Ascending aorta (tissue), 2 donors: Measurements from ENCODE around the gene LAMA5. TPM values are rescaled to one million over a fixed set of nuclear protein-coding genes. Genes with fewer than 3 reads are reported as not detected.

Experiments
- DNase-seq, 2 donors: peaks; one replicate each; pipeline ENCODE4 v3.0.0-alpha.2; 2019; ENCODE audit warnings: low spot score in 2 of 2
- H3K27ac ChIP-seq, 2 donors: fragments of 200-600 bp; sonication (generic); one replicate each; pipeline ENCODE4 v1.5.1; 2016 to 2017; ENCODE audit warnings: mild to moderate bottlenecking in 1 of 2
- H3K27me3 ChIP-seq: fragments of 200-600 bp; sonication (generic); one replicate; pipeline ENCODE4 v1.5.1; 2017
- H3K36me3 ChIP-seq, 2 donors: fragments of 200-600 bp; sonication (generic); one replicate each; pipeline ENCODE4 v1.5.1; 2016
- H3K4me1 ChIP-seq, 2 donors: fragments of 200-600 bp; sonication (generic); one replicate each; pipeline ENCODE4 v1.5.1; 2016 to 2017; ENCODE audit warnings: mild to moderate bottlenecking in 1 of 2
- H3K4me3 ChIP-seq, 2 donors: fragments of 200-600 bp; sonication (generic); one replicate each; pipeline ENCODE4 v1.5.1; 2016 to 2017; ENCODE audit warnings: mild to moderate bottlenecking in 1 of 2
- H3K9me3 ChIP-seq, 2 donors: fragments of 200-600 bp; sonication (generic); one replicate each; pipeline ENCODE4 v1.5.1; 2016
- intact Hi-C: fragments of 100-400 bp; cut with DNase I; formaldehyde crosslinking; loops from one replicate; pipeline ENCODE4 v1.15.1; 2023
- total RNA-seq: library from RNA; depleted of rRNA; stranded (reverse); fragments of >200 nt; gene quantifications from one replicate; pipeline ENCODE4 v1.1.0, GENCODE V29; 2016
- TF ChIP-seq, protein P1 (sequence below), 3 experiments: fragments of 200-600 bp in 2 of 3; fragments of 450-650 bp in 1 of 3; sonication (generic) in 2 of 3; IDR thresholded peaks; one replicate each; pipeline ENCODE4 v1.5.1; 2016 to 2019; ENCODE audit warnings: antibody characterized with exemption in 3 of 3, mild to moderate bottlenecking in 1 of 3, moderate library complexity in 1 of 3

Gene LAMA5
- total RNA-seq, 1 donor from 2014 or later: 469 TPM

DNA sequence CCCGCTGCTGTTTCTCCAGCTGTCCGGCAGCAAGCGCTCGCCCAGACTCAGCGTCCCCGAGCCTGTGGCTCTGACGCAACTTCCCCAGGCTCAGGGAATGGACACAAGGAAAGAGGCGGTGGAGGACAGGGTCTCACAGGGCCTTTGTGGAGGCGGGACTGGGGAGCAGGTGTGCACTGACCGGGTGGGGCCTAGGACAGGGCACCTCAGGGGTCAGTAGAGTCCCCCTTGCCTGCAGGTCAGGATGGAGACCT is 20.0 kb downstream of the LAMA5 start:
- Histone ChIP-seq H3K9me3 (no peaks in the 10 kb centered on the region), H3K4me3 (no peak overlapping the region), H3K27ac (no peak overlapping the region), H3K27me3 (no peaks in the 10 kb centered on the region), H3K4me1 (peaks cover under 1 to 1% of the 10 kb centered on the region in 2 donors), H3K36me3 (peaks cover 54 to 76% of the 10 kb centered on the region in 2 donors)
- TF ChIP-seq, protein P1, sequence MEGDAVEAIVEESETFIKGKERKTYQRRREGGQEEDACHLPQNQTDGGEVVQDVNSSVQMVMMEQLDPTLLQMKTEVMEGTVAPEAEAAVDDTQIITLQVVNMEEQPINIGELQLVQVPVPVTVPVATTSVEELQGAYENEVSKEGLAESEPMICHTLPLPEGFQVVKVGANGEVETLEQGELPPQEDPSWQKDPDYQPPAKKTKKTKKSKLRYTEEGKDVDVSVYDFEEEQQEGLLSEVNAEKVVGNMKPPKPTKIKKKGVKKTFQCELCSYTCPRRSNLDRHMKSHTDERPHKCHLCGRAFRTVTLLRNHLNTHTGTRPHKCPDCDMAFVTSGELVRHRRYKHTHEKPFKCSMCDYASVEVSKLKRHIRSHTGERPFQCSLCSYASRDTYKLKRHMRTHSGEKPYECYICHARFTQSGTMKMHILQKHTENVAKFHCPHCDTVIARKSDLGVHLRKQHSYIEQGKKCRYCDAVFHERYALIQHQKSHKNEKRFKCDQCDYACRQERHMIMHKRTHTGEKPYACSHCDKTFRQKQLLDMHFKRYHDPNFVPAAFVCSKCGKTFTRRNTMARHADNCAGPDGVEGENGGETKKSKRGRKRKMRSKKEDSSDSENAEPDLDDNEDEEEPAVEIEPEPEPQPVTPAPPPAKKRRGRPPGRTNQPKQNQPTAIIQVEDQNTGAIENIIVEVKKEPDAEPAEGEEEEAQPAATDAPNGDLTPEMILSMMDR (IDR thresholded peaks at IDR 0.05): no peak
- intact Hi-C loops: no loop called here
- no peak for DNase-seq

DNA sequence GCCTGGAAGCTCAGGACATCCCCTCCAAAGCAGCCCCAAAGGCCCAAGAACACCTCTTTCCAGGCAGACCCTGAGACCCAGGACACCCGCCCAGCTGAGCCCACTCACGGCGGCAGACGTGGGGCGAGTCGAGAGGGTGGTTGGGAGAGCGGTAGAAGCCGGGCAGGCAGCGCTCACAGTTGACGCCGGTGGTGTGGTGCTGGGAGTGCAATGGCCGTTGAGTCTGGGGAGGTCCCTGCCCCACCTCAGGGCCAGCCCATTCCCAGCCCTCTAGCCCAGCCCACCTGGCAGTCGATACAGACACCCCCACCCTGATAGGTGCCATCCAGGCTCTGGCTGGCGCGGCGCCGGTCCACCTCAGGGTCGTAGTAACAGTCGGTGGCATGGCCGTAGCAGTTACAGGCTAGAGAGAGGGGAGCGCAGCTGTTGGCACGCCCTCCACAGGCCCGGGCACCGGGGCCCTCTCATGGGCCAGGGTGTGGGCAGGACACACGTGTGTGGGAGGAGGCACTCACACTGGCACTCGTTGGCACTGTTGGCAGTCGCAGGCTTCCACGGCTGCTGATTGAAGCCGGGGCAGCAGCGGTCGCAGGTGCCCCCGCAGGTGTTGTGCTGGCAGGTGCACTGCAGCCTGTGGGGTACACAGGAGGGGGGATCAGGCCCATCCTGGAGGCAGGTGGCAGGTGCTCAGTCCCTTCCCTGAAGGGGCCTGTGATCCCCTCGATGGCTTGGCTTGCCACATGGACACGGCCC is 20.5 kb downstream of the LAMA5 start:
- Histone ChIP-seq H3K27me3 (no peaks in the 10 kb centered on the region), H3K36me3 (peaks cover 49 to 71% of the 10 kb centered on the region in 2 donors), H3K27ac (no peak overlapping the region), H3K4me1 (no peaks in the 10 kb centered on the region), H3K9me3 (no peaks in the 10 kb centered on the region), H3K4me3 (no peak overlapping the region)
- DNase-seq: no peak
- intact Hi-C loops: no loop called here
- TF ChIP-seq, protein P1 (IDR thresholded peaks at IDR 0.05): no peak

DNA sequence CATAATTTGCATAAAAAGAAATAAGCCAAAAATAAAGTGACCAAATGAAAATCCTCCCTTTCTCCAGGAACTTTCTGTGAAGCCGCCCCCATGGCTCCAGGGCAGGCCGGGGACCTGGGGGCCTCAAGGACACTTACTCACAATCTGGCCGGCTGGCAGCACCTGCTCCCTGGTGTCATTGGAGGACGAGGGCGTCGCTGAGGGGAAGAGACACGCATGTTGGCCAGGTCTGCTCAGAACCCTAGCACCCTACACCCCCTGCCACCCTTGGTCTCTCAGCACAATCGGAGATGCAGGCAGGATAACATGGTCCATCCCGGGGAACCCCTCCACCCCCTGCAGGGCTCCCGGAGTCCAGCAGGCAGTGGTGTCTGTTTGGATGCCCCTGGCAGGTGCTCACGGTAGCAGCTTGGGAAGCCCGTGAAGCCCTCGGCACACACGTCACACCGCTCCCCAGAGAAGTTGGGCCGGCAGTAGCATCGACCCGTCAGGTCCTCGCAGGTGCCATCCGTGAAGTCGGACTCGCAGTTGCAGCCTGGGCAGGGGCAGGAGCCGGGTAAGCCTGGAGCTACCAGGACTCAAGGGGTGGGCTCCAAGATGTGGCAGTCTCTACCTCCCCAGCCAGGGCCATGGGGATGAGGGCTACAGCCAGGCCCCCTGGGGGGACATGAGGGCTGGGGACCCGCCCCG is 21.3 kb downstream of the LAMA5 start:
- Histone ChIP-seq H3K36me3 (peaks cover 42 to 70% of the 10 kb centered on the region in 2 donors), H3K4me3 (no peak overlapping the region), H3K4me1 (no peaks in the 10 kb centered on the region), H3K27ac (no peak overlapping the region), H3K27me3 (no peaks in the 10 kb centered on the region), H3K9me3 (no peaks in the 10 kb centered on the region)
- DNase-seq: no peak
- intact Hi-C loops: no loop called here
- TF ChIP-seq, protein P1 (IDR thresholded peaks at IDR 0.05): no peak

DNA sequence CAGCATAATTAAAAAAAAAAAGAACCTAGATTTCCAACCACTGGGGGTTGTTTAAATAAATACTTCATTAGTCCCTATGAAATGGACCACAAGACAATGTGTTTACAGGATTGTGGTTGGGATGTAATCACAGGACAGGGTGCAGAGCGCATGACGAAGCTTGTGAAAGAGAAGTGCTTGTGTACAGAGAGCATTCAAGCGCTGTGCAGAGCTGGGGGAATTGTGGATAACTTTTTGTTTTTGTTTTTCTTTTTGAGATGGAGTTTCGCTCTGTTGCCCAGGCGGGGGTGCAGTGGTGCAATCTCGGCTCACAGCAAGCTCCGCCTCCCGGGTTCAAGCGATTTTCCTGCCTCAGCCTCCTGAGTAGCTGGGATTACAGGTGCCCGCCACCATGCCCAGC is 22.3 kb downstream of the LAMA5 start:
- no peak overlapping the region for H3K27ac ChIP-seq
- H3K27me3 ChIP-seq: no peaks in the 10 kb centered on the region
- no peak overlapping the region for H3K4me3 ChIP-seq
- H3K4me1 ChIP-seq: no peaks in the 10 kb centered on the region
- TF ChIP-seq, protein P1 (IDR thresholded peaks at IDR 0.05): no peak
- intact Hi-C loops: no loop called here
- no peak for DNase-seq
- H3K36me3 ChIP-seq: peaks cover 42 to 70% of the 10 kb centered on the region in 2 donors
- no peaks in the 10 kb centered on the region for H3K9me3 ChIP-seq

DNA sequence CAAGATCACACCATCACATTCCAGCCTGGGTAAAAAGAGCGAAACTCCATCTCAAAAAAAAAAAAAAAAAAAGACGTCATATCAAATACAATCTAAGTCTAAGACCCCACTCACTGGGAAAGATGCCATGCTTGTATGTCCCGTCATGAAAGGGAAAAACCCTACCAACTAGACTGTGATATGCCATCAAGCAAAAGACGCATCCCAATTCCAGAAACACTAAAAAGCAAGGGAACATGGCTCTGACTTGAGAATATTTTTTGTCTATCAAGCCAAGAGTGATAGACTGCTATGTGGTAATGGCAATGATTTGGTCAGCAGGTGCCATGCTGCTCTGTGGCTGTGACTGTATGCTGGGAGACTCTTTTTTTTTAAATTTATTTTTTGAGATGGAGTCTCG is 23.0 kb downstream of the LAMA5 start:
- H3K9me3 ChIP-seq: no peaks in the 10 kb centered on the region
- TF ChIP-seq, protein P1 (IDR thresholded peaks at IDR 0.05): no peak
- H3K4me3 ChIP-seq: no peak overlapping the region
- no peaks in the 10 kb centered on the region for H3K4me1 ChIP-seq
- H3K27ac ChIP-seq: no peak overlapping the region
- peaks cover 44 to 72% of the 10 kb centered on the region in 2 donors for H3K36me3 ChIP-seq
- intact Hi-C loops: no loop called here
- no peak for DNase-seq
- H3K27me3 ChIP-seq: no peaks in the 10 kb centered on the region
